Measurements from ENCODE around the gene TICAM2. TPM values are rescaled to one million over a fixed set of nuclear protein-coding genes. Genes with fewer than 3 reads are reported as not detected.

The TICAM2 gene
- total and polyA plus RNA-seq, 2 donors (not counting 1 experiment from before 2014, with no cell fraction given): 0.55 to 5.4 TPM

GRCh38 chr5:115544436-115545350, 57.6 kb downstream of the TICAM2 start, which contains the start of gene FEM1C:
TSS of gene FEM1C (minus strand) at chr5:115544775. CDS start at chr5:115543493, 1,282 bp downstream.
- Mint-ChIP-seq H3K27ac (peak within 1 kb of the TSS; percentile 98), H3K27me3 (no peaks in the 10 kb centered on the region), H3K4me3 (peak within 1 kb of the TSS; percentile 94), H3K4me1 (peaks cover 42% of the 10 kb centered on the region), H3K9me3 (ENCODE audit: insufficient read depth) (peaks cover 4% of the 10 kb centered on the region)
- intact Hi-C loops (cut with micrococcal nuclease): loop anchor here (1.0 to 2.0 kb wide), 8 partner anchors 42 to 540 kb away; partner anchors contain the start of genes AP3S1, ATG12, CCDC112 and COMMD10
- Histone ChIP-seq H3K36me3 (replicated peaks in 1 of 2; ENCODE audit: control extremely low read depth in 1 of 2, control insufficient read depth in 1 of 2, extremely low read depth in 1 of 2, insufficient read depth in 2 of 2, low read length in 1 of 2) (peaks cover 0 to 12% of the 10 kb centered on the region in 2 experiments), H3K4me2 (replicated peaks; ENCODE audit: low read depth, low read length, poor library complexity, severe bottlenecking) (peak within 1 kb of the TSS; percentile 83), H3K79me2 (ENCODE audit: control insufficient read depth, insufficient read depth, low read length) (peaks cover 42% of the 10 kb centered on the region), H3K27me3 (replicated peaks in 1 of 4; ENCODE audit: control extremely low read depth in 1 of 4, control insufficient read depth in 3 of 4, insufficient read depth in 4 of 4, low read length in 3 of 4) (no peaks in the 10 kb centered on the region), H3K4me3 (ENCODE audit: control extremely low read depth in 1 of 5, extremely low read depth in 1 of 5, insufficient read depth in 1 of 5, low read depth in 2 of 5, low read length in 4 of 5) (peak within 1 kb of the TSS; percentile 83 to 95 (median 86)), H4K20me1 (ENCODE audit: control insufficient read depth, insufficient read depth, low read length, poor library complexity, severe bottlenecking) (peaks cover 35% of the 10 kb centered on the region), H3K27ac (ENCODE audit: low read length in 2 of 2) (peak within 1 kb of the TSS; percentile 91 to 98), H2AFZ (ENCODE audit: insufficient read depth, low read depth, low read length, poor library complexity, severe bottlenecking) (peak within 1 kb of the TSS; percentile 81), H3K4me1 (ENCODE audit: control insufficient read depth in 2 of 2, insufficient read depth in 2 of 2, low read length in 2 of 2) (peaks cover 30 to 38% of the 10 kb centered on the region in 2 donors), H3K9me3 (ENCODE audit: control extremely low read depth in 1 of 3, control insufficient read depth in 2 of 3, insufficient read depth in 1 of 3, low read length in 2 of 3) (peaks cover 0 to 11% (median 9%) of the 10 kb centered on the region in 3 donors), H3K9ac (ENCODE audit: low read length) (peak within 1 kb of the TSS; percentile 99)
- WGBS (ENCODE audit: insufficient coverage): under 1% methylated on average over 75 of the region's 82 CpGs
- ChIA-PET CTCF (interaction anchor here (0.6 to 4.9 kb wide), 7 partner anchors 31 to 298 kb away, joined by 3 to 40 read pairs (median 4); partner anchors contain the start of gene CCDC112), POLR2A (interaction anchor here (0.5 to 1.7 kb wide), 6 partner anchors 57 to 540 kb away, joined by 3 to 8 read pairs (median 5); partner anchors contain the start of genes CCDC112, COMMD10, TICAM2 and TMED7)
- DNase-seq (peak; percentile 95), ATAC-seq (ENCODE audit: low read depth) (peak; percentile 93)
- TF ChIP-seq CTCF (IDR thresholded peaks at IDR 0.05) (no peak), EZH2 (IDR thresholded peaks at IDR 0.05; ENCODE audit: borderline replicate concordance, insufficient read depth, low read depth, low read length, poor library complexity, severe bottlenecking) (no peak)

Measured in B cell (primary cell).